Naive thymus-derived CD8-positive, alpha-beta T cell (primary cell): ENCODE measurements around the gene TRIAP1. TPM values are rescaled to one million over a fixed set of nuclear protein-coding genes. Genes with fewer than 3 reads are reported as not detected.
A peak's percentile ranks its signal among the peaks of the same experiment; 100 is the strongest.

Experiments
- ATAC-seq, 2 donors: fragments of 150-1000 bp; cut with Tn5 transposase in 1 of 2; sonication (Bioruptor Pico), chemical (Tn5 transposase) in 1 of 2; 1 replicate in 1 of 2; 2 replicates in 1 of 2; pipeline ENCODE4 v1.10.0; 2021; ENCODE audit warnings: mild to moderate bottlenecking in 2 of 2, moderate library complexity in 2 of 2
- POLR2A ChIA-PET: fragments of 350-600 bp; sonication (Branson Sonifier 250); formaldehyde crosslinking; loops from one replicate; lab custom pipeline; 2021; ENCODE audit warnings: antibody characterized with exemption; lab: Charles Lee
- DNase-seq, 10 donors: peaks; one replicate each; pipeline versions ENCODE4 v3.0.0 to v3.0.0-alpha.2; 2020 to 2022
- H3K27ac Mint-ChIP-seq, 10 donors: one replicate each; pipeline ENCODE4 v1.8.0; 2020 to 2022; ENCODE audit warnings: mild to moderate bottlenecking in 10 of 10, mixed read lengths in 10 of 10, moderate library complexity in 4 of 10, inconsistent platforms in 1 of 10
- H3K27me3 Mint-ChIP-seq, 5 donors: one replicate each; pipeline ENCODE4 v1.8.0; 2021 to 2022; ENCODE audit warnings: mixed read lengths in 5 of 5
- H3K36me3 Mint-ChIP-seq, 3 donors: one replicate each; pipeline ENCODE4 v1.8.0; 2020 to 2022; ENCODE audit warnings: mixed read lengths in 3 of 3, mild to moderate bottlenecking in 2 of 3, inconsistent platforms in 1 of 3
- H3K4me1 Mint-ChIP-seq, 4 donors: one replicate each; pipeline ENCODE4 v1.8.0; 2021 to 2022; ENCODE audit warnings: mixed read lengths in 4 of 4
- H3K4me3 Mint-ChIP-seq, 10 donors: one replicate each; pipeline ENCODE4 v1.8.0; 2020 to 2022; ENCODE audit warnings: mild to moderate bottlenecking in 10 of 10, mixed read lengths in 10 of 10, moderate library complexity in 6 of 10, inconsistent platforms in 1 of 10
- H3K9me3 Mint-ChIP-seq, 9 donors: one replicate each; pipeline ENCODE4 v1.8.0; 2020 to 2022; ENCODE audit warnings: mixed read lengths in 9 of 9, mild to moderate bottlenecking in 3 of 9, inconsistent platforms in 1 of 9, moderate library complexity in 1 of 9
- polyA plus RNA-seq, 3 donors: library from polyadenylated mRNA; unstranded; fragments of 300-500 nt; fragmentation: Illumina TruSeq; gene quantifications; one replicate each; pipeline ENCODE4 v1.2.3, GENCODE V29; 2021
- total RNA-seq, 8 experiments: library from RNA in 2 of 8; stranded (reverse) in 2 of 8; gene quantifications; one replicate each; pipeline ENCODE4 v1.2.3 and lab custom pipeline; 2021 to 2026

TRIAP1 gene
- total and polyA plus RNA-seq, 5 experiments from 2014 or later = 21.9 to 65.2 (median 54.1) TPM

GRCh38 chr12:120397824-120398540 is 48.2 kb downstream of the TRIAP1 start:
- Mint-ChIP-seq H3K4me3 (no peak overlapping the region), H3K4me1 (peaks cover 0 to 3% (median 1%) of the 10 kb centered on the region in 4 donors), H3K9me3 (no peaks in the 10 kb centered on the region), H3K27me3 (peaks cover 9 to 34% (median 31%) of the 10 kb centered on the region in 5 donors), H3K27ac (no peak overlapping the region), H3K36me3 (no peaks in the 10 kb centered on the region)
- DNase-seq (peak in 1 of 10 donors; percentile 26), ATAC-seq (no peak)
- POLR2A ChIA-PET = no interaction called here

- no peaks in the 10 kb centered on the region for H3K9me3 Mint-ChIP-seq
- POLR2A ChIA-PET = no interaction called here
- no peak for DNase-seq
- peak overlapping the region in 2 of 10 donors; percentile 9 to 64 for H3K4me3 Mint-ChIP-seq
- peaks cover 0 to 3% (median 1%) of the 10 kb centered on the region in 4 donors for H3K4me1 Mint-ChIP-seq
- H3K36me3 Mint-ChIP-seq = peaks cover 0 to 4% (median 0%) of the 10 kb centered on the region in 3 donors
- no peak for ATAC-seq
- H3K27me3 Mint-ChIP-seq = peaks cover 10 to 40% (median 25%) of the 10 kb centered on the region in 5 donors
- H3K27ac Mint-ChIP-seq = peak overlapping the region in 1 of 10 donors; percentile 71
These were observed 51.5 kb downstream of the TRIAP1 start for GRCh38 chr12:120394483-120395367.

Other genes with a start within 250 kb of the TRIAP1 start
- 1,000 to 10,000 TPM; 1,511 to 1,568 TPM for gene RPLP0, start 245.3 kb downstream of the TRIAP1 start, total RNA-seq
- 1,000 to 10,000 TPM; 1,821 to 2,320 (median 1,964) TPM for gene RPLP0, start 245.3 kb downstream of the TRIAP1 start, polyA plus RNA-seq
- 10 to 100 TPM; 93.9 to 96.6 TPM for gene PXN, start 180.7 kb downstream of the TRIAP1 start, total RNA-seq
- 10 to 100 TPM; 64.3 to 95.6 (median 80.4) TPM for gene PXN, start 180.7 kb downstream of the TRIAP1 start, polyA plus RNA-seq
- gene RNU4-2, start 154.5 kb downstream of the TRIAP1 start, total RNA-seq = 1,000 to 10,000 TPM; 4,355 to 8,006 TPM
- gene RNU4-2, start 154.5 kb downstream of the TRIAP1 start, polyA plus RNA-seq = 10 to 100 TPM in 1 of 3 donors, not detected in 2; 79.6 TPM
- 100 to 1,000 TPM; 519 to 934 TPM for gene RNU4-1, start 153.1 kb downstream of the TRIAP1 start, total RNA-seq
- not detected for gene RNU4-1, start 153.1 kb downstream of the TRIAP1 start, polyA plus RNA-seq
- gene SIRT4, start 144.1 kb downstream of the TRIAP1 start, total RNA-seq = 1 to 10 TPM; 2.4 to 4.1 TPM
- gene SIRT4, start 144.1 kb downstream of the TRIAP1 start, polyA plus RNA-seq = 1 to 10 TPM; 1.9 to 3.2 (median 2.2) TPM
- not detected for gene PLA2G1B, start 118.6 kb downstream of the TRIAP1 start, total RNA-seq
- gene PLA2G1B, start 118.6 kb downstream of the TRIAP1 start, polyA plus RNA-seq = under 1 TPM; 0.40 to 0.77 (median 0.75) TPM
- not detected for gene MSI1, start 77.2 kb downstream of the TRIAP1 start, total RNA-seq
- not detected for gene MSI1, start 77.2 kb downstream of the TRIAP1 start, polyA plus RNA-seq
- 100 to 1,000 TPM; 131 to 150 TPM for gene COX6A1, start 8.3 kb downstream of the TRIAP1 start, total RNA-seq
- 100 to 1,000 TPM; 683 to 799 (median 722) TPM for gene COX6A1, start 8.3 kb downstream of the TRIAP1 start, polyA plus RNA-seq
- gene GATC, start 60 bp upstream of the TRIAP1 start, total RNA-seq = 10 to 100 TPM; 24.1 to 28.0 TPM
- gene GATC, start 60 bp upstream of the TRIAP1 start, polyA plus RNA-seq = 10 to 100 TPM; 14.6 to 19.2 (median 17.5) TPM
- gene SRSF9, start 23.4 kb upstream of the TRIAP1 start, total RNA-seq = 100 to 1,000 TPM; 157 to 164 TPM
- gene SRSF9, start 23.4 kb upstream of the TRIAP1 start, polyA plus RNA-seq = 100 to 1,000 TPM; 181 to 198 (median 191) TPM
- 10 to 100 TPM; 57.0 to 57.8 TPM for gene DYNLL1, start 49.7 kb upstream of the TRIAP1 start, total RNA-seq
- gene DYNLL1, start 49.7 kb upstream of the TRIAP1 start, polyA plus RNA-seq = 100 to 1,000 TPM; 156 to 192 (median 179) TPM
- gene COQ5, start 82.8 kb upstream of the TRIAP1 start, total RNA-seq = 10 to 100 TPM; 24.5 to 25.2 TPM
- gene COQ5, start 82.8 kb upstream of the TRIAP1 start, polyA plus RNA-seq = 10 to 100 TPM; 32.8 to 49.1 (median 39.1) TPM
- gene RNF10, start 88.0 kb upstream of the TRIAP1 start, total RNA-seq = 100 to 1,000 TPM; 246 to 247 TPM
- gene RNF10, start 88.0 kb upstream of the TRIAP1 start, polyA plus RNA-seq = 100 to 1,000 TPM in 1 of 3 donors, 10 to 100 TPM in 2; 84.3 to 119 (median 86.1) TPM
- gene POP5, start 135.0 kb upstream of the TRIAP1 start, total RNA-seq = 10 to 100 TPM; 68.7 to 75.7 TPM
- gene POP5, start 135.0 kb upstream of the TRIAP1 start, polyA plus RNA-seq = 100 to 1,000 TPM; 121 to 126 (median 124) TPM
- gene CABP1, start 194.2 kb upstream of the TRIAP1 start, total RNA-seq = under 1 TPM in 1 of 2 experiments, not detected in 1; 0.34 TPM
- gene CABP1, start 194.2 kb upstream of the TRIAP1 start, polyA plus RNA-seq = not detected
- gene MLEC, start 240.8 kb upstream of the TRIAP1 start, total RNA-seq = 10 to 100 TPM; 40.7 to 44.6 TPM
- gene MLEC, start 240.8 kb upstream of the TRIAP1 start, polyA plus RNA-seq = 10 to 100 TPM; 32.7 to 41.2 (median 36.0) TPM